NB4 (cell line): ENCODE results near the gene PSMB3.

Experiments
- DNase-seq: peaks from one replicate; pipeline ENCODE4 v3.0.0; 2010; ENCODE audit warnings: low read depth
- H3K4me3 ChIP-seq: one replicate; pipeline ENCODE4 v1.5.1; 2011; ENCODE audit warnings: mild to moderate bottlenecking, low read depth, low read length, moderate library complexity
- CTCF ChIP-seq: IDR thresholded peaks from one replicate; pipeline ENCODE4 v1.5.1; 2012; ENCODE audit warnings: low read depth, low read length
- MAX ChIP-seq: IDR thresholded peaks from 2 replicates; pipeline ENCODE4 v1.6.1; 2011; ENCODE audit warnings: low read depth, low read length
- MYC ChIP-seq: IDR thresholded peaks from 2 replicates; pipeline ENCODE4 v1.6.1; 2011; ENCODE audit warnings: low read depth, low read length
- POLR2A ChIP-seq: IDR thresholded peaks from 2 replicates; pipeline ENCODE4 v1.6.1; 2011; ENCODE audit warnings: mild to moderate bottlenecking; ENCODE audit not compliant: insufficient read length; ENCODE audit errors: extremely low read depth

The PSMB3 gene

GRCh38 chr17:38710604-38710962, 42.0 kb upstream of the PSMB3 start:
- DNase-seq: no peak
- no peak overlapping the region for H3K4me3 ChIP-seq
- TF ChIP-seq CTCF (no peak), POLR2A (no peak), MYC (no peak), MAX (no peak)

- no peak overlapping the region for H3K4me3 ChIP-seq
- peak; percentile 62 for DNase-seq
- no peak for TF ChIP-seq MYC
- TF ChIP-seq CTCF: no peak
- no peak for TF ChIP-seq MAX
- no peak for TF ChIP-seq POLR2A
Observed at GRCh38 chr17:38710985-38711384, 41.6 kb upstream of the PSMB3 start.

- TF ChIP-seq CTCF: no peak
- no peak for TF ChIP-seq POLR2A
- peak; percentile 90 for TF ChIP-seq MYC
- TF ChIP-seq MAX: peak; percentile 88
- DNase-seq: peak; percentile 68
- no peak overlapping the region for H3K4me3 ChIP-seq
Observed at GRCh38 chr17:38711792-38712571, 40.6 kb upstream of the PSMB3 start.

- DNase-seq: no peak
- H3K4me3 ChIP-seq: no peak overlapping the region
- TF ChIP-seq CTCF: no peak
- TF ChIP-seq MYC: no peak
- no peak for TF ChIP-seq POLR2A
- no peak for TF ChIP-seq MAX
Observed at GRCh38 chr17:38712593-38712992, 39.9 kb upstream of the PSMB3 start.

- TF ChIP-seq POLR2A (no peak), CTCF (no peak), MYC (no peak), MAX (no peak)
- DNase-seq: no peak
- no peak overlapping the region for H3K4me3 ChIP-seq
Observed at GRCh38 chr17:38713456-38714075, 39.0 kb upstream of the PSMB3 start.
